ENCODE results near the gene ANKRD16.
"Not testable (repeated sequence)": the region's sequence is repeated elsewhere in the genome, so short reads cannot be mapped to it uniquely, and the experiment has no call there.

The ANKRD16 gene

DNA sequence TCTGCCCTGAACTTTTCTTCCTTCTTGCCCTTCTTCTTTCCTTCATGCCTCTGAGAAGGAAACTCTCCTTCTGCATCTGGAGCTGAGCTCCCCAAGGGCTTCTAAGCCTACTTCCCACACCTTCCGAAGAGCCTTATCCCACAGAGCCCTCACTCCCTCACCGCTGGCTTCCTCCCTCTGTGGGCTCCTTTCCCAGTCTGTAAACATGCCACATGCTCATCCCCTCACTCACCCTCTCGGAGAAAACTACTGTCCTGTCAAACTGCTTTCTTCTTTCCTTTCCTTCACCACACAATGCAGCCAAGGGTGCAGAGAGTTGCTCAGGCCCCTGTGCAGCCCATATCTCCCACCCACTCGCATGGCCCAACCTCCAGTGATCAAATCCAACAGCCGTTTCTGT, 18.1 kb downstream of the ANKRD16 start:
- DNase-seq: no peak

DNA sequence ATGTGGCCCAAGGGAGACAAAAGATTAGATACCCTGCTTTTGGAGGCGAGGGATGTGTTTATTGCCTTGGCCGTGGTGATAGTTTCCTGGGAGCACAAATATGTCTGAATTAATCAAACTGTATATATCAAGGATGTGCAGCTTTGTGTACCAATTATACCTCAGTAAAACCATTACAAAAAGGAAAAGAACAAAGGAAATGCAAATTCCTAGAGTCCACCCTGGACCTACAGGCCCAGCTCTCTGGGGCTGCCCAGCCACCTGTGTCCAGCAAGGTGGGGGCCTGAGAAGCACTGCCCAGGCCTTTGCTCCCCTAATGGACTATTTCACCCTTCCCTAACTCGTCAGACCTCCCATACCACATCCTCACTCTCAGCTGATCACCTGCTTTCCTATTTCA, 20.5 kb downstream of the ANKRD16 start:
- no peak for DNase-seq

DNA sequence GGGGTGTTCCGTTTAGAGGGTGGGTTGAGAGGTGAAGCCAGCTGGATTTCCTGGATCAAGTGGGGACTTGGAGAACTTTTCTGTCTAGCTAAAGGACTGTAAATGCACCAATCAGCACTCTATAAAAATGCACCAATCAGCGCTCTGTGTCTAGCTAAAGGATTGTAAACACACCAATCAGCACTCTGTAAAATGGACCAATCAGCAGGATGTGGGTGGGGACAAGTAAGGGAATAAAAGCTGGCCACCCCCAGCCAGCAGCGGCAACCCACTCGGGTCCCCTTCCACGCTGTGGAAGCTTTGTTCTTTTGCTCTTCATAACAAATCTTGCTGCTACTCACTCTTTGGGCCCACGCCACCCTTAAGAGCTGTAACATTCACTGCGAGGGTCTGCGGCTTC, 21.3 kb downstream of the ANKRD16 start:
- DNase-seq: not testable (repeated sequence)

DNA sequence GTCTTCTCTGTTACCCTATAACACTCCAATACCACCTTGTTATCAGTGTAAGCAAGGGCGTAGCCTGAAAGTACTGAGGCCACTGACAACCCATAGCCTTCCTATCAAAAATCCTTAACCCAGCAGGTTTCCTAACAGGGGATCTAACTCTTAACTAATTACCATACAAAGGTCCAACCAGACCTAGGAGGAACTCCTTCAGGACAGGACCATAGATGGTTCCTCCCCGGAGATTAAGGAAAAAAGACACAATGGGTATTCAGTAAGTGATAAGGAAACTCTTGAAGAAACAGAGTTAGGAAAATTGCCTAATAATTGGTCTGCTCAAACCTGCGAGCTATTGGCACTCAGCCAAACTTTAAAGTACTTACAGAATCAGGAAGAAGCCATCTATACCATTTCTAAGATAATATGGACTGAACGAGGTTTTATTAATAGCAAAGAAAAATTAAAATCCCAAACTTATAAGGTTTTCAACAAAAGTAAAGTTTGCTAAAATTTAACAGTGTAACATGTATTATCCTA, 22.5 kb downstream of the ANKRD16 start:
- not testable (repeated sequence) for DNase-seq

DNA sequence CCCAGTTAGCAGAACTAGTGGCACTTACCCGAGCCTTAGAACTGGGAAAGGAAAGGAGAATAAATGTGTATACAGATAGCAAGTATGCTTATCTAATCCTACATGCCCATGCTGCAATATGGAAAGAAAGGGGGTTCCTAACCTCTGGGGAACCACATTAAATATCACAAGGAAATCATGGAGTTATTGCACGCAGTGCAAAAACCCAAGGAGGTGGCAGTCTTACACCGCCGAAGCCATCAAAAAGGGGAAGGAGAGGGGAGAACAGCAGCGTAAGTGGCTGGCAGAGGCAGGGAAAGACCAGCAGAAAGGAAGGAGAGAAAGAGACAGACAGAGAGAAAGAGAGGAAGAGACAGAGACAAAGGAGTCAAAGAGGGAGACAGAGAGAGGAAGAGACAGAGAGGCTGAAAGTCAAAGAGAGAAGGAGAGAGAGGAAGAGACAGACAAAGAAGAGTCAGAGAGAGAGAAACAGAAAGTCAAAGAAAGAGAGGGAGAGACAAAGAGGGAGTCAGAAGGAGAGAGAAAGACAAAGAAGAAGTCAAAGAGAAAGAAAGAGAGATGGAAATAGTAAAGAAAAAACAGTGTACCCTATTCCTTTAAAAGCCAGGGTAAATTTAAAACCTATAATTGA, 23.1 kb downstream of the ANKRD16 start:
- DNase-seq: not testable (repeated sequence)

DNA sequence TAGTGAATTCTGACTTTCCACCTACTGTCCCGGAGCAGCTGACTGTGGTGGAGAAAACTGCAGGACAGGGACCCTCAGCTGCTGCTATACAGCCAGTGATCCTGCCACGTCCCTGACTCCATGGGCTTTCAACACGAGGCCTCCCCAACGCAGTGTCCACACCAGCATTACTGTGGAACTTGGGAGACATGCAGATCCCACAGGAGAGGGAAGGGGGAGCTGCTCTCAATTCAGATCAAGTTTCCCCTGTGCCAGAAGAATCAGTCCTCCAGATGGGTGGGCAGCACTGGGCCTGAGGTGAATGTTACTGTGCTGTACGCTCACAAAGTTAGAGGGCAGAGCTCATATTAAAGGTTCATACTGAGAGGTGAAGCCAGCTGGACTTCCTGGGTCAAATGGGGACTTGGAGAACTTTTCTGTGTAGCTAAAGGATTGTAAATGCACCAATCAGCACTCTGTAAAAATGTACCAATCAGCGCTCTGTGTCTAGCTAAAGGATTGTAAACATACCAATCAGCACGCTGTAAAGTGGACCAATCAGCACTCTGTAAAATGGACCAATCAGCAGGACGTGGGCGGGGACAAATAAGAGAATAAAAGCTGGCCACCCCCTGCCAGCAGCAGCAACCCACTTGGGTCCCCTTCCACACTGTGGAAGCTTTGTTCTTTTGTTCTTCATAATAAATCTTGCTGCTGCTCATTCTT, 26.6 kb downstream of the ANKRD16 start:
- DNase-seq: not testable (repeated sequence)

DNA sequence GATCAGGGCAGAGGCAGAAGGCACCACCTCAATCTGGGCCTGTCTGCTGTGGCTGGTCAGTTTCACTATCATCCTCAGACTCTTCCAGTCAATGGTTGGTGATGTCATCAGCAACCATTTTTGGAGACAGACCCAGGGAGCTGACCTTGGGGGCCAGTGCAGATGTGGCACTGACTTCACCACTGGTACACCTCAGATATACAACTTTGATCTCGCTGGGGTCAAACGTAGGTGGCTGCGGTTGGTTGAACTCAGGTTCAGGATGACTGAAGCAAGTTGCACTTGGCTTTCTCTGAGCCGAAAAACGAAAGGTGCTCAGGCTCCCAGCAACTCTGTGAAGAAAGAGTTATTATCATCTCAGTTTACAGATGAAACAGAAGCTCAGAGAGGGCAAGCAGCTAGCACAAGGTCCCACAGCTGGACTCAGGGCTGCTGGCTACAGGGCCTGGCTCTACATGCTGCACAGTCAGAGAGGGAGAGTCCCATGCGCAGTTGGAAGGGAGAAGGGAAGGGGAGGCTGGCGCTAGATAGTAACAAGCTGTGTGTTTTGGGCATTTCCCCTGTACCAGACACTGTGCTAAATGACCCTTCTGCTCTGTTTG, 27.2 kb downstream of the ANKRD16 start:
- DNase-seq: no peak

DNA sequence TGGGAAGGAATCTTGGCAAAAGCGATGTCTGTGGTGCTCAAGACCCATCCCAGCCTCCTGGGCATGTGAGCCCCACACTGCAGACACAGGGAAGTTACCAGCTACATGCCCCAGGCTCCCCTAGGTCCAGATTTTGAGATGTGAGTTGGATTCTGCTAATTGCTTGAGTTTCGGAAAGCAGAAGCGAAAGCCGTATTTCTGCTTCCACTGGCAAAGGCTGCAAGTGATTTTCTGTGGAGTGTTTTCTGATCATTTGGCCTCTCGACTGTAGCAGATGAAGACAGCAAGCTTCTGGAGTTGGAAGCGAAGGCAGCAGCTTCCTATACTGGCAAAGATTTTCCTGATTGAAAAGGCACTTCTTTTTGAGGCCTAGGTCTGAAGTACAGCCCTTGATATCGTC, 29.6 kb downstream of the ANKRD16 start:
- peak; percentile 33 for DNase-seq

DNA sequence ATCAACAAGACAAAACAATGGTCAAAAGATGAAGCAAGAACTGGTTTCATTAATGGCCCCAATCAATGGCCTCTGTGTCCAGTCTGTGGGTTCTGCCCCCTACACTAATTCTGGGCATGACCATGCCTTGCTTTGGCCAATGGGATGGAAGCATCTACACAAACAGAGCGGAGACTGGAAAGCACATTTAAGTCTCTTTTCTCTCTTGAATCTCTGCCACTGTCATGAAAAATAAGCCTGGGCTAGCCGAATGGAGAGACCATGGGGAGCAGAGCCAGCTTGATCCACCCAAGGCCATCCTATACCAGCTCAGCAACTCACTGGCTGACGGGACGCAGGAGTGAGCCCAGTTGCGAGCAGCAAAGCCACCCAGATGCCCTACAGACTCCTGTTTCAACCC, 30.9 kb downstream of the ANKRD16 start:
- DNase-seq: peak; percentile 35

DNA sequence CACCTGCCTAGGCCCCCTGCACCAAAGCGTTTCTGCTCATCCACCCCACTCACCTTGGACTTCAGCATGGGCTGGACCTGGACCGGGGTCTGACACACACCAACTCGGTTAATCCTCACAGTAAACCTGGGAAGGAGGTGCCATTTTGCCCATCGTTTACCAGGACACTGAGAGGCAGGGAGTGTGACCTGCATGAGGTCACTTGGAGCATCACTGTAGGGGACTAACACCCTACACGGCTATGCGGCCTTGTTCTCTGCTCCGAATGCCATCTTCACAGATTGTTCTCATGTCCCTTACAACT, 33.0 kb downstream of the ANKRD16 start:
- DNase-seq: no peak

DNA sequence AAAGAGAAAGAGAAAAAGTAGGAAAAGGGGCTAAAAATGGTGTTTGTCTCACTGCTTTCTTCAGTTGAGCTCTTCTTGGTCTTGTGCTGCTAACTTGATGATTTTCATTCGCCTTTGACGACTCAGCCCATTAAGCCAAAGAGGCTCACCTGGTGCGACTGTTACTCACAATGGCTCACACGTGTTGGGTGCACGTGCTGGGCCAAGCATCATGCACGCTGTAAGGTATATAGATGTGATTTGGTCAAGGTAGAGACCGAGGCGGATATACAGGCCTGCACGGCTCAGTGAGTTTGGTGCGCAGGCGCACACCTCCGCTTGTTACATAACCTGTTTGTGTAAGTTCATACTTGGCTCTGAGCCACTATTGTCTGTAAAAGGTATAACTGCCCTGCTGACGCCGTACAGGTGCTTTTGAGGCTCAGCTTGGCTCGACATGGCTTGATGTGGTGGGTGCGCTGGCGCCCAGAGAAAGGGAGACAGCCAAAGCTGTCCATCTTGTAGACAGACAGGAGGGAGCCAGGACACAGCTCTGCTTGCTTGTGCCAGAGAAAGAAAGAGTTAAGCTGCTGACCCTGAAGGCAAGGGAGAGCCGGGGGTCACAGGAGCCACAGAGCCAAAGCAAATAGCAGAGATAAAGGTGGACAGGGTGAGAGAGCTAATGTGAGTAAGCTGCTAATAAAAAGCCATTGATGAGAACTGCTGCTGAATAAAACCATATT, 33.6 kb downstream of the ANKRD16 start:
- DNase-seq: peak; percentile 35

DNA sequence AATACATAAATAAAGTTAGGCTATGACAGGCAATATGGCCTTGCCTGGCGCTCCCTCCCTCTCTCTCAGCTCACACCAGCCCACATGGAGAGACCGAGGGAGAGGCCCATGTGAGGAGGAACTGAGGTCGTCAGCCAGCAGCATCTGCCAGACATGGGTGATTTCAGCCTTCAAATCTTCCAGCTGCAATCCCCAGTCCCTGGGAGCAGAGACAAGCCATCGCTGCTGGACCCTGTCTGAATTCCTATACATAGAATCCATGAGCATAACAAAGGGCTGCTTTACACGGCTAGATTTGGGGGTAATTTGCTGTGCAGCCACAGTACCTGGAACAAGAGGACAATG, 35.6 kb downstream of the ANKRD16 start:
- DNase-seq: peak; percentile 54

DNA sequence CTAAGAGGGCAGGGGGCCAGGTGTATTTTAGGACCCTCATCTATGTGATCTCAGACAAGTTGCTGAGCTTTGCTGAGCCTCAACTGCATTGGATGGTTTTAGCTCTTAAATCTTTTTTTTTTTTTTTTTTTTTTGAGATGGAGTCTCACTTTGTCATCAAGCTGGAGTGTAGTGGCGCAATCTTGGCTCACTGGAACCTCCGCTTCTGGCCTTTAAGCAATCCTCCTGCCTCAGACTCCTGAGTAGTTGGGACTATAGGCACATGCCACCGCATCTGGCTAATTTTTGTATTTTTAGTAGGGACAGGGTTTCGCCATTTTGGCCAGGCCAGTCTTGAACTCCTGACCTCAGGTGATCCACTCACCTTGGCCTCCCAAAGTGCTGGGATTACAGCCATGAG, 43.0 kb downstream of the ANKRD16 start:
- peak; percentile 21 for DNase-seq

DNA sequence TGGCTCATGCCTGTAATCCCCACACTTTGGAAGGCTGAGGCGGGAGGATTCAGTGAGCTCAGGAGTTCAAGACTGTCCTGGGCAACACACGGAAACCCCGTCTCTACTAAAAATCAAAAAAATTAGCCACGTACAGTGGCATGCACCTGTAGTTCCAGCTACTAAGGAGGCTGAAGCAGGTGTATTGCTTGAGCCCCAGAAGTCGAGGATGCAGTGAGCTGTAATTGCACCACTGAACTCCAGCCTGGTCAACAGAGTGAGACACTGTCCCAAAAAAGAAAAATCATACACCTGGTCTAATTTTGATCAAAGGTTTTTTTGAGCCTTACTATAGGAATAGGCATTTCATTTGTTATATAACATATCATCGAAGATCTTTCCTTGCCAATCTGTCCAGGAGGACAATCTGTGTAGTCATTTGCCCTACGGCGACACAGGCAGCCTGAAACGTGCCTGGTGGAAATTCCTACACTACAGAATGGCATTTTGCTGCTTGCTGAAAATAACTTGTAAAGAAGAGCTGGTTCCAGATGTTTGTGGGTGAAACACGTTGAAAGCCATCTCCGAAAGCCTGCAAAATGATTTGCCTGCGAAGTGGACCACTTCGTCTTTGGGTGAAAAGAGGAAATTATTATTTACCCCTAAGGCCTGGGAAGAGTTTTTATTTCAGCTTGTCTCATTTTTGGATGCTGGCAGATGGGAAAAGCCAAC, 45.2 kb downstream of the ANKRD16 start:
- DNase-seq: peak; percentile 18

DNA sequence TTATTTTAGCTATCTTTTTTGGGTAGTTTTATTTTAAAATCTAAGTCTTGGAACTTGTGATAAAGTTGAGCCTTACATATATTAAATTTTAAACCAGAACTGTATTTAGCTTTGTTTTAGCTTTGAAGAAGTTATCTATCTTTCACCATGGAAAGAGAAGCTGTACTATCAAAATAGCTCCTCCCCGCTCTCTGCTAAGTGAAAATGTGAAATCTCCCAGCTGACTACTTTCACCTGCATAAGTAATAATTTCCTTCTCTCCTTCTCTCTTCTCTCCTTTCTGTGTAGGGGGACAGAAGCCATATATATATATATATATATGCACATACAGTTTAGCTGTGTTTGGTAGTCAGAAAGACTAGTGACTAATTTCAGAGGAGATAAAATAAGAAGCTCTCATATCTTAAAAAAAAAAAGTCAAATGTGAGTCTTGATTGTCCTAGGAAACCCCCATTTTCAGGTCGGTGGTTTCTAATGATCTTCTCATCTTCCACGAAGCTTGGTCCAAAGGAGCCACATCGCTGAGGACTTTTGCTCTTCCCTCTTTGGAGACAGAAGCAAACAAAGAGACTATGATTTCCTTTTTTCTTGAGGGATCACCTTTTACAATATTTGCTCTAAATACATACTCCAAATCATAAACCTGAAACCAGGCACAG, 45.9 kb downstream of the ANKRD16 start:
- DNase-seq: no peak

DNA sequence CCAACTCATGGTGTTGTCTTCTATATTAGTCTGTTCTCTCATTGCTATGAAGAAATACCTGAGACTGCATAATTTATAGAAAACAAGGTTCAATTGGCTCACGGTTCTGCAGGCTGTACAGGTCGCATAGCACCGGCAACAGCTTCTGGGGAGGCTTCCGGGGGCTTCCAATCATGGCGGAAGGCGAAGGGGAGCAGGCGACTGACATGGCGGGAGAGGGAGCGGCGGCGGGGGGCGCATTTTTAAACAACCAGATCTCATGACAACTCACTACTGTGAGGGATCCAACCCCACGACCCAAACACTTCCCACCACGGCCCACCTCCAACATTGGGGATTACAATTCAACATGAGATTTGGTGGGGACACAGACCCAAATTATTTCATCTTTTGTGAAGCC, 47.7 kb downstream of the ANKRD16 start:
- peak; percentile 29 for DNase-seq

DNA sequence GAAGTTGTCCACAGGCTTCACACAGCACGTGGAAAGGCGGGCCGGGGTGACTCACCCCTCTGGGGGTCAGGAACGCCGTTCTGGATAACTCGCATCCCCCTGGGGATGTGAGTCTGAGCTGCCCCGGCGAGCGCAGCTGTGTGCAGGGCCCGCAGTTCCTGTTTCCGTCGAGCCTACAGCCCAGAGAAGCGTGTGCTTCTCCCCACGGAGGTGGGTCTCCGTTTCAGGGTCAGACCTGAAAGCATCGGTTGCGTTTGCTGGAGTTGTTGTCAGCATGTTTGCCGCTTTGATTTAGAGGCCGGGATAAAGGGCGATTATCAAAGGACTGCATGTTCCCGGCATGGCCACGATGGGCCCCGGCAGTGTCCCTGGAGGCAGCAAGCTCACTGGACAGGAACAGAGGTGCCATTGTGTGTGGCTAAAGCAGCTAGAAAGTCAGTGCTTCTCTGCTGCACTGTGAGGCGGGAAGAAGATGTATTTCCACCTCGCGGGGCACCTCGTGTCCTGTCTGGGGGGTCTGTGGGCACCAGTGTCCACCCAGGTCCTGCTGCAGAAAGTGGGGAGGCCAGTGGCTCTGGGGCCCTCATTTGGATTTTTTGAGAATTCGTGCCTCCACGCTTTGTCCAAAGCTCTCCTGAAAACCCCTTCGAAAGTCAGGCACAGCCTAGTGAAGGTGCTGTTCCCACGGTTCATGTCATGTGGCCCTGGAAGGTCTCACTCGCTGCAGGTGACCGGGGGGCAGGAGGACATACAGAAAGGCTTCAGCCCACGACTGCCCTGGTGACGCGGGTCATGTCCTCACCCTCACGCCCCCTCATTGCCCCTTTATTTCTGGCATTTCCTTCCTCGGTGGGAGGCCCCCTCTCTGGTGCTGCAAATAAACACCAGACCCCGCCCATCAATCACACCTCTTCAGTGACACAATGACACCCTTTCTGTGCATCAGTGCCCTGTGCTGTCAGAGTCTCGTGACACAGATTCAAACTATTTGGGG, 49.1 kb downstream of the ANKRD16 start:
- DNase-seq: peak; percentile 68

DNA sequence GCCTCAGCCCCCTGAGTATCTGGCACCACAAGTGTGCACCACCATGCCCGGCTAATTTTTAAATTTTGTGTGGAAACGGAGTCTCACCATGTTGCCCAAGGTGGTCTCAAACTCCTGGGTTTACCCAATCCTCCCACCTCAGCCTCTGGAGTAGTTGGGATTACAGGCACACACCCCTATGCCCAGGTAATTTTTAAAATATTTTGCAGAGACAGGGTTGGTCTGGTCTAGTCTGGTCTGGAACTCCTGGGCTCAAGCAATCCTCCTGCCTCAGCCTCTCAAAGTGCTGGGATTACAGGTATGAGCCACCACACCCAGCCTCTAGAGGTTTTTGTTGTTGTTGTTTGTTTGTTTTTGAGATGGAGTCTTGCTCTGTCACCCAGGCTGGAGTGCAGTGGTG, 53.5 kb downstream of the ANKRD16 start:
- DNase-seq: not testable (repeated sequence)

DNA sequence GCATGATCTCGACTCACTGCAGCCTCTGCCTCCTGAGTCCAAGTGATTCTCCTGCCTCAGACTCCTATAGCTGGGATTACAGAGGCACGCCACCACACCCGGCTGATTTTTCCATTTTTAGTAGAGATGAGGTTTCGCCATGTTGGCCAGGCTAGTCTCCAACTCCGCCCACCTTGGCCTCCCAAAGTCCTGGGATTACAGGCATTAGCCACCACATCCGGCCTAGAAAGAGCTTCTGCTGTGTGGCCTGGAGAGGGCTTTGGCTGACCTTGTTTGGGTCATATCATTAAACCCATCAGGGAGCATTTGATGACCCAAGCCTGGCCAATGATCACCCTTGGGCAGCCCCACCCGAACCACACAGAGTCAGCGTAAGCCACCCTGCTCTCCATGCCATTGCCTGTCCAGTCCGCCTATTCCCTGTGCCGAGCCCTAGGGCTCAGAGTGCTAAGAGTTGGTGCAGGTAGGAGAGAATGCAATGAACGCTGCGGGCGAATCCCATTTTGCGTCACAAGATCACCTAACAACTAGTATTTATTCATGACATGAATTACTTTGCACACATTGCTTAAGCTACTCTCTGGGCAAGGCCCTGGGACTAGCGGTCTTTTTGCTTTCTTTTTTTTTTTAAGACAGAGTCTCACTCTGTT, 54.1 kb downstream of the ANKRD16 start:
- no peak for DNase-seq

DNA sequence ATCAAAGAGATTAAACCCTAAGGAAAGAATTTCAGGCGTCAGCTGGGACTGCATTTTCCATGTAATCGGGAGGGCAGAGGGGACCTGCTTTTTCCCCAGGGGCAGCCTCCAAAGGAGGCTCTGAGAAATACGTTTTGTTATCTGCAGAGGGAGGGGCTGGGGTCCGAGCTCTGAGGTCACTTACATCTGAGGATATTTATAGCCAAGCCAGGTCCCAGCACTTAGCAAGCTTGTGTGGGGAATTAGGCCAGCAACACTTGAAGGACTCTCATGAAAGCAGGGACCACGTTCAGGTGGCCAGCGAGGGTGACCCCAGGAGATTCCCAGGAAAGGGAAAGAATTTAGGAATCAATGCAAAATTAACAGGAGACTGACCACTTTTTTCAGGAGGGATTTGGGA, 55.9 kb downstream of the ANKRD16 start:
- DNase-seq: no peak

DNA sequence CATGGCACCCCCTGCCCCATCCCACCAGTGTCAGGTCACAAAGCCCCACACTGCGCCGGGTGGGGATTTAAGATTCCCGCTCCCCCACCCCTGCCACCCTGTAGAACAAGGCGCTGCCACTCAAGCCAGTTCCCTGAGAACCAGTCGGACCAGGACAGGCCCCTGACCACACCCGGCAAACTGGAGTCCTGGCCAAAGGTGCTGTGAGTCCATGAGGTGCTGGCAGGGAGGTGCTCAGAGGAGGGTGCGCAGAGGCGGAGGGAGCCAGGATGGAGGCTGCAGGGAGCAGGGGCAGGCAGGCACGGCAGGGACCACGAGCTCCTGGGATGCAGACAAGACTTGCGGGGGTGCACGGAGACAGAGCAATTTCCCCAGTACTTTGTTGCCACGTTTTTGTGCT, 56.7 kb downstream of the ANKRD16 start:
- DNase-seq: no peak
